K562 (cell line): ENCODE measurements around the gene TIGIT. TPM values are rescaled to one million over a fixed set of nuclear protein-coding genes. Genes with fewer than 3 reads are reported as not detected.

Experiments
- ATAC-seq: fragments of 200-7000 bp; cut with Tn5 transposase; 3 replicates; pipeline ENCODE4 v1.9.1; 2020; ENCODE audit warnings: moderate library complexity
- BruUV-seq: library from RNA; stranded (reverse); fragments of 400-500 nt; replicated peaks from 2 replicates; lab custom pipeline; 2021; lab: Mats Ljungman, UMichigan
- CTCF ChIA-PET: fragments of 300-600 bp; formaldehyde crosslinking; extraction: SDS; loops from one replicate; lab custom pipeline; 2021; ENCODE audit warnings: low intra/inter-chr PET ratio; lab: Yijun Ruan, JAX
- POLR2A ChIA-PET: fragments of 300-600, 350-650 bp; sonication (Branson Sonifier 250); formaldehyde crosslinking; extraction: SDS; loops from one replicate; lab custom pipeline; 2021; ENCODE audit warnings: antibody characterized with exemption, inconsistent platforms; lab: Yijun Ruan, JAX
- DNase-seq, 4 experiments: peaks; one replicate each; pipeline versions ENCODE4 v3.0.0 to v3.0.0-alpha.2; 2011 to 2018; ENCODE audit warnings: low spot score in 3 of 4, mixed read lengths in 3 of 4; ENCODE audit errors: extremely low read depth in 1 of 4
- FAIRE-seq: peaks from 2 replicates; lab custom pipeline; 2011; peaks lifted over from hg19 to GRCh38; lab: Jason Lieb, UNC
- H2AFZ ChIP-seq: 2 replicates; pipeline ENCODE4 v1.6.0; 2011; ENCODE audit warnings: low read depth, low read length, control low read depth, inconsistent platforms
- H3K27ac ChIP-seq: fragments of 200-600 bp; 3 replicates; pipeline ENCODE4 v1.8.0; 2011; ENCODE audit warnings: low read depth, mild to moderate bottlenecking, control low read depth, inconsistent platforms, low read length, moderate library complexity, mixed read lengths; ENCODE audit errors: extremely low read depth
- H3K27me3 ChIP-seq, 2 experiments: fragments of 300-600 bp in 1 of 2; 2 replicates in 1 of 2; 3 replicates in 1 of 2; pipeline versions ENCODE4 v1.6.0 to v1.8.0; 2011; ENCODE audit warnings: inconsistent platforms in 2 of 2, low read length in 2 of 2, mild to moderate bottlenecking in 1 of 2, mixed read lengths in 1 of 2, moderate library complexity in 1 of 2; ENCODE audit not compliant: control insufficient read depth in 2 of 2, insufficient read depth in 2 of 2
- H3K36me3 ChIP-seq: fragments of 300-600 bp; 3 replicates; pipeline ENCODE4 v1.8.0; 2011; ENCODE audit warnings: mild to moderate bottlenecking, low read length, inconsistent platforms; ENCODE audit not compliant: control insufficient read depth, insufficient read depth
- H3K4me1 ChIP-seq, 2 experiments: fragments of 200-600 bp in 1 of 2; replicated peaks in 1 of 2; 2 replicates in 1 of 2; 3 replicates in 1 of 2; pipeline versions ENCODE4 v1.5.1 to v1.8.0; 2011; ENCODE audit warnings: inconsistent platforms in 2 of 2, low read length in 2 of 2, mild to moderate bottlenecking in 1 of 2, mixed read lengths in 1 of 2, moderate library complexity in 1 of 2; ENCODE audit not compliant: control insufficient read depth in 2 of 2, insufficient read depth in 2 of 2
- H3K4me2 ChIP-seq: 2 replicates; pipeline ENCODE4 v1.6.1; 2011; ENCODE audit warnings: low read length, control low read depth, inconsistent platforms, mixed read lengths; ENCODE audit not compliant: insufficient read depth
- H3K4me3 ChIP-seq: fragments of 200-600 bp; sonication (generic), shearing (Covaris generic); 2 replicates; pipeline ENCODE4 v1.5.1; 2016; ENCODE audit warnings: control low read depth, inconsistent platforms
- H3K79me2 ChIP-seq: fragments of 200-600 bp; 3 replicates; pipeline ENCODE4 v1.8.0; 2011; ENCODE audit warnings: low read length, inconsistent platforms; ENCODE audit not compliant: control insufficient read depth, insufficient read depth
- H3K9ac ChIP-seq, 2 experiments: 2 replicates each; pipeline versions ENCODE4 v1.6.0 to v1.6.1; 2011; ENCODE audit warnings: low read depth in 2 of 2, low read length in 2 of 2, control low read depth in 1 of 2, inconsistent platforms in 1 of 2, mild to moderate bottlenecking in 1 of 2, mixed read lengths in 1 of 2; ENCODE audit not compliant: insufficient read depth in 1 of 2
- H3K9me1 ChIP-seq: one replicate; pipeline ENCODE4 v1.6.0; 2011; ENCODE audit warnings: inconsistent platforms, mild to moderate bottlenecking, low read length, moderate library complexity; ENCODE audit not compliant: control insufficient read depth, insufficient read depth
- H3K9me3 ChIP-seq: replicated peaks from 2 replicates; pipeline ENCODE4 v1.5.1; 2011; ENCODE audit warnings: low read depth, low read length, inconsistent platforms; ENCODE audit not compliant: control insufficient read depth, insufficient read depth
- H4K20me1 ChIP-seq: replicated peaks from 2 replicates; pipeline ENCODE4 v1.6.1; 2011; ENCODE audit warnings: low read length, inconsistent platforms, mixed read lengths; ENCODE audit not compliant: control insufficient read depth, insufficient read depth
- CEBPB ChIP-seq: fragments of 450-650 bp; IDR thresholded peaks from 2 replicates; pipeline ENCODE4 v1.6.1; 2016; ENCODE audit warnings: missing genetic modification characterization, missing compliant biosample characterization
- JUNB ChIP-seq: fragments of 450-650 bp; formaldehyde crosslinking; conservative IDR thresholded peaks from 2 replicates; pipeline ENCODE4 v1.4.0; 2020; ENCODE audit warnings: mild to moderate bottlenecking
- POLR2H ChIP-seq: IDR thresholded peaks from 2 replicates; pipeline ENCODE4 v1.6.1; 2016; ENCODE audit warnings: missing genetic modification characterization, low read depth, mild to moderate bottlenecking, control low read depth, missing compliant biosample characterization, moderate library complexity
- SAFB ChIP-seq: fragments of 200-400 bp; formaldehyde crosslinking; IDR thresholded peaks from 2 replicates; pipeline ENCODE4 v1.6.1; 2017; ENCODE audit warnings: low read depth, low read length, borderline replicate concordance
- YBX1 ChIP-seq: fragments of 450-650 bp; IDR thresholded peaks from 2 replicates; pipeline ENCODE4 v1.7.1; 2016; ENCODE audit warnings: mild to moderate bottlenecking
- WGBS: fragments of 100-300 bp; shearing (Covaris generic); methylation state at CpG from one replicate; pipeline ENCODE4 v1.1.6; 2016; ENCODE audit warnings: low coverage, mixed read lengths; ENCODE audit not compliant: insufficient coverage; ENCODE audit errors: missing lambda C conversion rate; 5-methylcytosine and 5-hydroxymethylcytosine counted together
- in situ Hi-C: fragments of 300-500 bp; cut with MboI; formaldehyde crosslinking; loops from 4 replicates; pipeline ENCODE4 v1.15.0; 2018; ENCODE audit warnings: inconsistent platforms, mixed read lengths
- intact Hi-C: fragments of 100-400 bp; cut with micrococcal nuclease; formaldehyde crosslinking; loops from 2 replicates; pipeline ENCODE4 v1.14.2; 2022
- polyA plus RNA-seq, 8 experiments: library from polyadenylated mRNA; depleted of rRNA in 4 of 8; stranded (reverse) in 5 of 8; unstranded in 3 of 8; fragments of >200 nt; fragmentation: Nextera tagmentation in 2 of 8; fragmentation: Illumina TruSeq in 1 of 8; extraction: Ambion mirVana in 2 of 8; extraction: Trizol in 1 of 8; gene quantifications; 2 replicates each; pipeline versions ENCODE4 v1.2.1 to v1.2.3, GENCODE V29; 2011 to 2014; ENCODE audit warnings: inconsistent platforms in 1 of 8, missing spikeins in 1 of 8
- total RNA-seq, 7 experiments: library from RNA; depleted of rRNA in 6 of 7; stranded (reverse); fragments of >200 nt in 6 of 7; fragmentation: Illumina TruSeq in 2 of 7; extraction: Trizol in 2 of 7; gene quantifications; 2 replicates each; pipeline versions ENCODE4 v1.2.1 to v1.2.3, GENCODE V29; 2011 to 2021; ENCODE audit warnings: low replicate concordance in 1 of 7
- TF ChIP-seq, protein P1 (sequence below): fragments of 250-450 bp; sonication (Bioruptor Pico); IDR thresholded peaks from 2 replicates; pipeline ENCODE4 v1.5.0; 2021
- TF ChIP-seq, protein P2 (sequence below): fragments of 450-650 bp; formaldehyde crosslinking; IDR thresholded peaks from 2 replicates; pipeline ENCODE4 v1.4.0; 2020; ENCODE audit warnings: mild to moderate bottlenecking
- TF ChIP-seq, protein P3 (sequence below): fragments of 250-450 bp; sonication (Bioruptor Pico); IDR thresholded peaks from 2 replicates; pipeline ENCODE4 v1.8.0; 2022; ENCODE audit warnings: inconsistent platforms

The TIGIT gene
- total and polyA plus RNA-seq, 9 of the 15 experiments (the other 6 are each of a cell fraction or from before 2014, with no cell fraction given): 0.11 TPM; not detected in 8

DNA sequence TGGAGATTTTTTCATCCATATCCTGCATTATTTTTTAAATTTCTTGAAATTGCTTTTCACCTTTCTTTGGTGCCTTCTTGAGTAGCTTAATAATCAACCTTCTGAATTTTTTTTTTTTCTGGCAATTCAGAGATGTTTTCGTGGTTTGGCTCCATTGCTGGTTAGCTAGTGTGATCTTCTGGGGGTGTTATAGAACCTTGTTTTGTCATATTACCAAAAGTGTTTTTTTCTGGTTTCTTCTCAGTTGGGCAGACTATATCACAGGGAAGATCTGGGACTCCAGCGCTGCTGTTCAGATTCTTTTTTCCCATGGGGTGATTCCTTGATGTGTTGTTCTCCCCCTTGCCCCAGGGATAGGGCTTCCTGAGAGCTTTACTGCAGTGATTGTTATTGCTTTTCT, 23.8 kb upstream of the TIGIT start:
- no peaks in the 10 kb centered on the region for H3K36me3 ChIP-seq
- intact Hi-C loops (no loop called here), in situ Hi-C loops (no loop called here)
- no peaks in the 10 kb centered on the region for H3K9me1 ChIP-seq
- BruUV-seq: no TSS peak
- no peak overlapping the region for H3K27ac ChIP-seq
- no peak overlapping the region for H3K4me3 ChIP-seq
- H4K20me1 ChIP-seq: no peaks in the 10 kb centered on the region
- no peak overlapping the region for H3K9ac ChIP-seq
- H3K27me3 ChIP-seq: no peaks in the 10 kb centered on the region
- POLR2A ChIA-PET: no interaction called here
- H3K9me3 ChIP-seq: no peaks in the 10 kb centered on the region
- CTCF ChIA-PET: no interaction called here
- no peak overlapping the region for H2AFZ ChIP-seq
- ATAC-seq: no peak
- TF ChIP-seq CEBPB (tag) (no peak), SAFB (no peak), JUNB (CRISPR knock-in tag) (no peak), POLR2H (tag) (no peak), YBX1 (no peak)
- TF ChIP-seq, protein P1, sequence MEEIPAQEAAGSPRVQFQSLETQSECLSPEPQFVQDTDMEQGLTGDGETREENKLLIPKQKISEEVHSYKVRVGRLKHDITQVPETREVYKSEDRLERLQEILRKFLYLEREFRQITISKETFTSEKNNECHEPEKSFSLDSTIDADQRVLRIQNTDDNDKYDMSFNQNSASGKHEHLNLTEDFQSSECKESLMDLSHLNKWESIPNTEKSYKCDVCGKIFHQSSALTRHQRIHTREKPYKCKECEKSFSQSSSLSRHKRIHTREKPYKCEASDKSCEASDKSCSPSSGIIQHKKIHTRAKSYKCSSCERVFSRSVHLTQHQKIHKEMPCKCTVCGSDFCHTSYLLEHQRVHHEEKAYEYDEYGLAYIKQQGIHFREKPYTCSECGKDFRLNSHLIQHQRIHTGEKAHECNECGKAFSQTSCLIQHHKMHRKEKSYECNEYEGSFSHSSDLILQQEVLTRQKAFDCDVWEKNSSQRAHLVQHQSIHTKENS (CRISPR knock-in tag): no peak
- TF ChIP-seq, protein P2, sequence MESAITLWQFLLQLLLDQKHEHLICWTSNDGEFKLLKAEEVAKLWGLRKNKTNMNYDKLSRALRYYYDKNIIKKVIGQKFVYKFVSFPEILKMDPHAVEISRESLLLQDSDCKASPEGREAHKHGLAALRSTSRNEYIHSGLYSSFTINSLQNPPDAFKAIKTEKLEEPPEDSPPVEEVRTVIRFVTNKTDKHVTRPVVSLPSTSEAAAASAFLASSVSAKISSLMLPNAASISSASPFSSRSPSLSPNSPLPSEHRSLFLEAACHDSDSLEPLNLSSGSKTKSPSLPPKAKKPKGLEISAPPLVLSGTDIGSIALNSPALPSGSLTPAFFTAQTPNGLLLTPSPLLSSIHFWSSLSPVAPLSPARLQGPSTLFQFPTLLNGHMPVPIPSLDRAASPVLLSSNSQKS (CRISPR knock-in tag): no peak
- TF ChIP-seq, protein P3, sequence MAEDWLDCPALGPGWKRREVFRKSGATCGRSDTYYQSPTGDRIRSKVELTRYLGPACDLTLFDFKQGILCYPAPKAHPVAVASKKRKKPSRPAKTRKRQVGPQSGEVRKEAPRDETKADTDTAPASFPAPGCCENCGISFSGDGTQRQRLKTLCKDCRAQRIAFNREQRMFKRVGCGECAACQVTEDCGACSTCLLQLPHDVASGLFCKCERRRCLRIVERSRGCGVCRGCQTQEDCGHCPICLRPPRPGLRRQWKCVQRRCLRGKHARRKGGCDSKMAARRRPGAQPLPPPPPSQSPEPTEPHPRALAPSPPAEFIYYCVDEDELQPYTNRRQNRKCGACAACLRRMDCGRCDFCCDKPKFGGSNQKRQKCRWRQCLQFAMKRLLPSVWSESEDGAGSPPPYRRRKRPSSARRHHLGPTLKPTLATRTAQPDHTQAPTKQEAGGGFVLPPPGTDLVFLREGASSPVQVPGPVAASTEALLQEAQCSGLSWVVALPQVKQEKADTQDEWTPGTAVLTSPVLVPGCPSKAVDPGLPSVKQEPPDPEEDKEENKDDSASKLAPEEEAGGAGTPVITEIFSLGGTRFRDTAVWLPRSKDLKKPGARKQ (CRISPR knock-in tag): no peak
- 0% methylated on average over 2 of the region's 2 CpGs for WGBS
- H3K79me2 ChIP-seq: no peaks in the 10 kb centered on the region
- no peak for DNase-seq
- no peak for FAIRE-seq
- H3K4me1 ChIP-seq: no peaks in the 10 kb centered on the region
- no peak overlapping the region for H3K4me2 ChIP-seq
